Measurements from ENCODE around the gene WDR72.

The WDR72 gene

GRCh38 chr15:53644660-53645059 is 114.8 kb downstream of the WDR72 start:
- H3K4me3 ChIP-seq (ENCODE audit: low read depth, low read length) = no peak overlapping the region
- TF ChIP-seq CTCF (conservative IDR thresholded peaks at IDR 0.05; ENCODE audit: low read depth, low read length) = no peak
- DNase-seq (ENCODE audit: low read depth) = no peak

- DNase-seq (ENCODE audit: low read depth) = no peak
- TF ChIP-seq CTCF (conservative IDR thresholded peaks at IDR 0.05; ENCODE audit: low read depth, low read length) = no peak
- H3K4me3 ChIP-seq (ENCODE audit: low read depth, low read length) = no peak overlapping the region
Measured at GRCh38 chr15:53634517-53635106, 124.9 kb downstream of the WDR72 start.

- TF ChIP-seq CTCF (conservative IDR thresholded peaks at IDR 0.05; ENCODE audit: low read depth, low read length) = no peak
- no peak overlapping the region for H3K4me3 ChIP-seq (ENCODE audit: low read depth, low read length)
- no peak for DNase-seq (ENCODE audit: low read depth)
Measured at GRCh38 chr15:53627279-53627678, 132.2 kb downstream of the WDR72 start.

GRCh38 chr15:53625962-53626845 is 133.3 kb downstream of the WDR72 start:
- H3K4me3 ChIP-seq (ENCODE audit: low read depth, low read length) = no peak overlapping the region
- TF ChIP-seq CTCF (conservative IDR thresholded peaks at IDR 0.05; ENCODE audit: low read depth, low read length) = no peak

GRCh38 chr15:53625260-53625659 is 134.2 kb downstream of the WDR72 start:
- DNase-seq (ENCODE audit: low read depth) = no peak
- H3K4me3 ChIP-seq (ENCODE audit: low read depth, low read length) = no peak overlapping the region
- no peak for TF ChIP-seq CTCF (conservative IDR thresholded peaks at IDR 0.05; ENCODE audit: low read depth, low read length)

More at GRCh38 chr15:53625962-53626845, 133.3 kb downstream of the WDR72 start:
- no peak for DNase-seq (ENCODE audit: low read depth)

- DNase-seq (ENCODE audit: low read depth) = no peak
- TF ChIP-seq CTCF (conservative IDR thresholded peaks at IDR 0.05; ENCODE audit: low read depth, low read length) = no peak
- no peak overlapping the region for H3K4me3 ChIP-seq (ENCODE audit: low read depth, low read length)
Measured at GRCh38 chr15:53618461-53618860, 141.0 kb downstream of the WDR72 start.

Data from choroid plexus epithelial cell (primary cell).